ENCODE measurements around the gene SGK1. TPM values are rescaled to one million over a fixed set of nuclear protein-coding genes. Genes with fewer than 3 reads are reported as not detected.
"Not testable (repeated sequence)": the region's sequence is repeated elsewhere in the genome, so short reads cannot be mapped to it uniquely, and the experiment has no call there.

SGK1 gene
- polyA plus RNA-seq, 1 donor (not counting 4 experiments of a cell fraction or from before 2014, with no cell fraction given) = 156 TPM

- Histone ChIP-seq H3K36me3 (ENCODE audit: control insufficient read depth in 2 of 2, extremely low read depth in 1 of 2, insufficient read depth in 2 of 2, low read length in 2 of 2) (no peaks in the 10 kb centered on the region), H3K9ac (ENCODE audit: control insufficient read depth, extremely low read depth, insufficient read depth, low read length) (no peak overlapping the region), H4K20me1 (ENCODE audit: control insufficient read depth, extremely low read depth, insufficient read depth, low read length) (no peaks in the 10 kb centered on the region), H3K9me3 (ENCODE audit: control insufficient read depth, low read depth, low read length) (no peaks in the 10 kb centered on the region), H3K4me1 (ENCODE audit: control insufficient read depth, extremely low read depth, insufficient read depth, low read length) (no peaks in the 10 kb centered on the region), H3K4me2 (ENCODE audit: control insufficient read depth, extremely low read depth, insufficient read depth, low read depth, low read length) (no peak overlapping the region), H3K9me1 (ENCODE audit: control insufficient read depth, extremely low read depth, insufficient read depth, low read length) (no peaks in the 10 kb centered on the region), H3K27ac (ENCODE audit: control insufficient read depth, insufficient read depth, low read length) (no peak overlapping the region), H2AFZ (ENCODE audit: control insufficient read depth, low read length) (no peak overlapping the region), H3K27me3 (ENCODE audit: control insufficient read depth, extremely low read depth, insufficient read depth, low read length) (no peaks in the 10 kb centered on the region), H3K4me3 (ENCODE audit: control insufficient read depth in 2 of 3, extremely low read depth in 1 of 3, insufficient read depth in 2 of 3, low read depth in 1 of 3, low read length in 3 of 3) (no peak overlapping the region), H3K79me2 (ENCODE audit: control insufficient read depth, insufficient read depth, low read length) (no peaks in the 10 kb centered on the region)
- no peak for DNase-seq (ENCODE audit: low read depth, low spot score)
- no peak for FAIRE-seq
- dilution Hi-C loops (cut with MboI; ENCODE audit: extremely low pct_ligation_motif_present, low sequenced_read_pairs) = no loop called here
- TF ChIP-seq, protein P1, sequence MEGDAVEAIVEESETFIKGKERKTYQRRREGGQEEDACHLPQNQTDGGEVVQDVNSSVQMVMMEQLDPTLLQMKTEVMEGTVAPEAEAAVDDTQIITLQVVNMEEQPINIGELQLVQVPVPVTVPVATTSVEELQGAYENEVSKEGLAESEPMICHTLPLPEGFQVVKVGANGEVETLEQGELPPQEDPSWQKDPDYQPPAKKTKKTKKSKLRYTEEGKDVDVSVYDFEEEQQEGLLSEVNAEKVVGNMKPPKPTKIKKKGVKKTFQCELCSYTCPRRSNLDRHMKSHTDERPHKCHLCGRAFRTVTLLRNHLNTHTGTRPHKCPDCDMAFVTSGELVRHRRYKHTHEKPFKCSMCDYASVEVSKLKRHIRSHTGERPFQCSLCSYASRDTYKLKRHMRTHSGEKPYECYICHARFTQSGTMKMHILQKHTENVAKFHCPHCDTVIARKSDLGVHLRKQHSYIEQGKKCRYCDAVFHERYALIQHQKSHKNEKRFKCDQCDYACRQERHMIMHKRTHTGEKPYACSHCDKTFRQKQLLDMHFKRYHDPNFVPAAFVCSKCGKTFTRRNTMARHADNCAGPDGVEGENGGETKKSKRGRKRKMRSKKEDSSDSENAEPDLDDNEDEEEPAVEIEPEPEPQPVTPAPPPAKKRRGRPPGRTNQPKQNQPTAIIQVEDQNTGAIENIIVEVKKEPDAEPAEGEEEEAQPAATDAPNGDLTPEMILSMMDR (optimal IDR thresholded peaks at IDR 0.05 in 1 of 3, IDR thresholded peaks at IDR 0.05 in 1 of 3, conservative IDR thresholded peaks at IDR 0.05 in 1 of 3; ENCODE audit: extremely low read depth in 1 of 3, insufficient read depth in 2 of 3, low read length in 3 of 3) = no peak
- TF ChIP-seq EZH2 (IDR thresholded peaks at IDR 0.05; ENCODE audit: low read length) = no peak
Measured at GRCh38 chr6:134328138-134328537, 10.2 kb upstream of the SGK1 start.

GRCh38 chr6:134326192-134326591, 8.3 kb upstream of the SGK1 start:
- H3K9me1 ChIP-seq (ENCODE audit: control insufficient read depth, extremely low read depth, insufficient read depth, low read length); H3K9ac ChIP-seq (ENCODE audit: control insufficient read depth, extremely low read depth, insufficient read depth, low read length); dilution Hi-C loops (cut with MboI; ENCODE audit: extremely low pct_ligation_motif_present, low sequenced_read_pairs); DNase-seq (ENCODE audit: low read depth, low spot score); H4K20me1 ChIP-seq (ENCODE audit: control insufficient read depth, extremely low read depth, insufficient read depth, low read length); H3K36me3 ChIP-seq (ENCODE audit: control insufficient read depth in 2 of 2, extremely low read depth in 1 of 2, insufficient read depth in 2 of 2, low read length in 2 of 2); H3K9me3 ChIP-seq (ENCODE audit: control insufficient read depth, low read depth, low read length); H3K4me1 ChIP-seq (ENCODE audit: control insufficient read depth, extremely low read depth, insufficient read depth, low read length); H3K79me2 ChIP-seq (ENCODE audit: control insufficient read depth, insufficient read depth, low read length); H3K4me2 ChIP-seq (ENCODE audit: control insufficient read depth, extremely low read depth, insufficient read depth, low read depth, low read length); H3K27me3 ChIP-seq (ENCODE audit: control insufficient read depth, extremely low read depth, insufficient read depth, low read length); H3K27ac ChIP-seq (ENCODE audit: control insufficient read depth, insufficient read depth, low read length); H3K4me3 ChIP-seq (ENCODE audit: control insufficient read depth in 2 of 3, extremely low read depth in 1 of 3, insufficient read depth in 2 of 3, low read depth in 1 of 3, low read length in 3 of 3); FAIRE-seq; H2AFZ ChIP-seq (ENCODE audit: control insufficient read depth, low read length): not testable (repeated sequence)

DNA sequence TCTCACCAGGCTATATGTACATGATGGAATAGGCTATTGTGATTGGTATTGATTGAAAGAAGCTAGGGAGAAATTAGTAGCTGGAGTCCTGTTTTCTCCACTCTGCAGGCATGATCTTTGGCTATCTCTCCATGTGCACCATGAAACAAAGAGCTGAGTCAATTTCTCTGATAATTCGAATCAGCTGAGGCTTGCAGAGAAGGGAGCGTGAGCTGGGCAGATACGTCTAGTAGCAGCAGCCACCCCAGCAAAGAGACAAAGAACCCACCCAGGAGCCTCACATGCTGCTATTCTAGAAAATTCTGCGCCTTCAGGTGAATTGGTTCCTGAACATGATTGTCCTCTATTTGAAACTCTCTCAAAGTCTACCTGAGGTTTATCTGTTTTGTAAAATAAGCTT, 6.9 kb upstream of the SGK1 start:
- no peak overlapping the region for H2AFZ ChIP-seq (ENCODE audit: control insufficient read depth, low read length)
- H3K27me3 ChIP-seq (ENCODE audit: control insufficient read depth, extremely low read depth, insufficient read depth, low read length) = no peaks in the 10 kb centered on the region
- no peaks in the 10 kb centered on the region for H3K9me1 ChIP-seq (ENCODE audit: control insufficient read depth, extremely low read depth, insufficient read depth, low read length)
- no peak overlapping the region for H3K27ac ChIP-seq (ENCODE audit: control insufficient read depth, insufficient read depth, low read length)
- no peak for FAIRE-seq
- no peaks in the 10 kb centered on the region for H4K20me1 ChIP-seq (ENCODE audit: control insufficient read depth, extremely low read depth, insufficient read depth, low read length)
- H3K4me3 ChIP-seq (ENCODE audit: control insufficient read depth in 2 of 3, extremely low read depth in 1 of 3, insufficient read depth in 2 of 3, low read depth in 1 of 3, low read length in 3 of 3) = no peak overlapping the region
- DNase-seq (ENCODE audit: low read depth, low spot score) = no peak
- H3K4me2 ChIP-seq (ENCODE audit: control insufficient read depth, extremely low read depth, insufficient read depth, low read depth, low read length) = no peak overlapping the region
- no peaks in the 10 kb centered on the region for H3K4me1 ChIP-seq (ENCODE audit: control insufficient read depth, extremely low read depth, insufficient read depth, low read length)
- dilution Hi-C loops (cut with MboI; ENCODE audit: extremely low pct_ligation_motif_present, low sequenced_read_pairs) = no loop called here
- TF ChIP-seq, protein P1 (optimal IDR thresholded peaks at IDR 0.05 in 1 of 3, IDR thresholded peaks at IDR 0.05 in 1 of 3, conservative IDR thresholded peaks at IDR 0.05 in 1 of 3; ENCODE audit: extremely low read depth in 1 of 3, insufficient read depth in 2 of 3, low read length in 3 of 3) = no peak
- TF ChIP-seq EZH2 (IDR thresholded peaks at IDR 0.05; ENCODE audit: low read length) = no peak
- no peaks in the 10 kb centered on the region for H3K9me3 ChIP-seq (ENCODE audit: control insufficient read depth, low read depth, low read length)
- H3K36me3 ChIP-seq (ENCODE audit: control insufficient read depth in 2 of 2, extremely low read depth in 1 of 2, insufficient read depth in 2 of 2, low read length in 2 of 2) = no peaks in the 10 kb centered on the region
- no peaks in the 10 kb centered on the region for H3K79me2 ChIP-seq (ENCODE audit: control insufficient read depth, insufficient read depth, low read length)
- H3K9ac ChIP-seq (ENCODE audit: control insufficient read depth, extremely low read depth, insufficient read depth, low read length) = no peak overlapping the region

Data from keratinocyte (primary cell).